OCI-LY7 (cell line): Measurements from ENCODE around the gene ACAP3.

Experiments used
- EZH2phosphoT487 ChIP-seq: fragments of 200-600 bp; sonication (generic); IDR thresholded peaks from 2 replicates; pipeline ENCODE4 v1.6.1; 2018; ENCODE audit warnings: low read depth, borderline replicate concordance, mild to moderate bottlenecking, mixed run types, antibody characterized with exemption, low read length, moderate library complexity, mixed read lengths
- TF ChIP-seq, protein P1 (sequence below): fragments of 200-600 bp; sonication (generic); conservative IDR thresholded peaks from 2 replicates; pipeline ENCODE4 v1.5.1; 2014; ENCODE audit warnings: mild to moderate bottlenecking, antibody characterized with exemption, low read length, moderate library complexity, mixed read lengths

DNA sequence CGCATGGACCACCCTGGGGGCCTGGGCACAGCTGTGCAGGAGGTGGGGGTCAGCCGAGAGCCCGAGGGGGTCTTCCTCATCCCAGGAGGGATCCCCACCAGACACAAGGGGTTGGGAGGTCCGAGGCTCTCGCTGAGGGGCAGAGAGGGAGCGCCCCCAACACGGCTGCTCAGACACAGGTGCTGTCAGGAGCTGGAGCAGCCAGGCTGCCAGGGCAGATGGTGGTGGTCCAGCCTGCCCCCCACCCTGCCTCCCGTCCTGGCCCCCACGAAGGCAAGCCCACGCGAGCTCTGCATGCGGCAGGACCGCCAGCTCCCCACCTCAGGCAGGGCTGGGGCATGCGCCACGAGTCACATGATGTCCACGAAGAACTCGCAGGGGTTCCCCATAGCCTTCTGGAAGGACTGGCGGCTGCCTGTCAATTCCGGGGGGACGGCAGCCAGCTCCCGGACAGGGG is 28.1 kb upstream of the ACAP3 start:
- TF ChIP-seq, protein P1, sequence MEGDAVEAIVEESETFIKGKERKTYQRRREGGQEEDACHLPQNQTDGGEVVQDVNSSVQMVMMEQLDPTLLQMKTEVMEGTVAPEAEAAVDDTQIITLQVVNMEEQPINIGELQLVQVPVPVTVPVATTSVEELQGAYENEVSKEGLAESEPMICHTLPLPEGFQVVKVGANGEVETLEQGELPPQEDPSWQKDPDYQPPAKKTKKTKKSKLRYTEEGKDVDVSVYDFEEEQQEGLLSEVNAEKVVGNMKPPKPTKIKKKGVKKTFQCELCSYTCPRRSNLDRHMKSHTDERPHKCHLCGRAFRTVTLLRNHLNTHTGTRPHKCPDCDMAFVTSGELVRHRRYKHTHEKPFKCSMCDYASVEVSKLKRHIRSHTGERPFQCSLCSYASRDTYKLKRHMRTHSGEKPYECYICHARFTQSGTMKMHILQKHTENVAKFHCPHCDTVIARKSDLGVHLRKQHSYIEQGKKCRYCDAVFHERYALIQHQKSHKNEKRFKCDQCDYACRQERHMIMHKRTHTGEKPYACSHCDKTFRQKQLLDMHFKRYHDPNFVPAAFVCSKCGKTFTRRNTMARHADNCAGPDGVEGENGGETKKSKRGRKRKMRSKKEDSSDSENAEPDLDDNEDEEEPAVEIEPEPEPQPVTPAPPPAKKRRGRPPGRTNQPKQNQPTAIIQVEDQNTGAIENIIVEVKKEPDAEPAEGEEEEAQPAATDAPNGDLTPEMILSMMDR: no peak
- no peak for TF ChIP-seq EZH2phosphoT487
